Measurements from ENCODE around the gene PREX1. TPM values are rescaled to one million over a fixed set of nuclear protein-coding genes. Genes with fewer than 3 reads are reported as not detected.
"Not testable (repeated sequence)": the region's sequence is repeated elsewhere in the genome, so short reads cannot be mapped to it uniquely, and the experiment has no call there.

The PREX1 gene
- total RNA-seq, 1 experiment from 2014 or later, result not detected

DNA sequence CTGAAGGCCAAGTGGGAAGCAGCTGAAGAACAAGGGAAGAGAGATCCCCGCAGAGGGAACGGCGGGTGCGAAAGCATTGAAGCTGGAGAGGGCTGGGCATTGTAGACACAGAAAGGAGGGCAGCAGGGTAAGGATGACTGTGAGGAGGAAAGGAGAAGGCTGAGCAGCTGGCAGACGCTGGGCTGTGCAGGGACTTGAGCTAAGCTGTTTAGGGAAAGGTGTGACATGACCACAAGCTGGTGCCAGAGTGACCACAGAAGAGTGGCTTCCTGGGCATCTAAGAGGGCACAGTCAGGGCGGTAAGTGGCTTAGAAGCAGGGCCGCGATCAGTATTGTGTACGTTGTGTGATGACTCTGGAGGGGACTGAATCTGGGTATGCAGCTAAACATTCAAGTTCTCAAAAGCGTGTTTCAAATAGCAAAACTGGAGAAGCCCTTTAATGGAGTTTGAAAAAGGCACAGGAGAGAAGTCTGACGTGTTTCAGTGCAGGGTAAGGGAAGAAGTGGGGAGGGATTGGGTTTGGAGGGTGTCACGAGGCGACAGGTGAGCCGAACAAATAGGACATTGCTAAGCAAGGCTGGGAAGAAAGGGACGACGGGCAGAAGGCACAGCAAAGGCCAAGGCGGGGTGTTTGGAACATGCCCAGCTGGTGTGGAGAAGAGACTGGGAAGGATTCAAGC, 47.6 kb upstream of the PREX1 start:
- Mint-ChIP-seq H3K27ac (ENCODE audit: low read depth, unreplicated experiment) (no peak overlapping the region), H3K9me3 (ENCODE audit: unreplicated experiment) (no peaks in the 10 kb centered on the region), H3K36me3 (ENCODE audit: insufficient read depth, unreplicated experiment) (no peaks in the 10 kb centered on the region), H3K4me1 (ENCODE audit: insufficient read depth, unreplicated experiment) (peaks cover 14% of the 10 kb centered on the region), H3K4me3 (ENCODE audit: unreplicated experiment) (no peak overlapping the region), H3K27me3 (ENCODE audit: insufficient read depth, unreplicated experiment) (no peaks in the 10 kb centered on the region)
- no TSS peak for BruUV-seq (replicated peaks)
- ChIA-PET CTCF (interaction anchor here (0.6 kb wide), 2 partner anchors 12 to 16 kb away, joined by 4 read pairs; no protein-coding TSS in a partner anchor), POLR2A (interaction anchor here (1.8 kb wide), 1 partner anchor 22 kb away, joined by 7 read pairs; no protein-coding TSS in a partner anchor)
- no peak for TF ChIP-seq CTCF (IDR thresholded peaks at IDR 0.05; ENCODE audit: unreplicated experiment)
- intact Hi-C loops (cut with micrococcal nuclease), result no loop called here
- no peak for DNase-seq (ENCODE audit: unreplicated experiment)

- H3K4me3 Mint-ChIP-seq (ENCODE audit: unreplicated experiment); H3K36me3 Mint-ChIP-seq (ENCODE audit: insufficient read depth, unreplicated experiment); BruUV-seq (replicated peaks); H3K4me1 Mint-ChIP-seq (ENCODE audit: insufficient read depth, unreplicated experiment); H3K27ac Mint-ChIP-seq (ENCODE audit: low read depth, unreplicated experiment); H3K9me3 Mint-ChIP-seq (ENCODE audit: unreplicated experiment); DNase-seq (ENCODE audit: unreplicated experiment); intact Hi-C loops (cut with micrococcal nuclease); POLR2A ChIA-PET: not testable (repeated sequence)
- CTCF ChIA-PET, result interaction anchor here (0.6 kb wide), 2 partner anchors 28 to 223 kb away, joined by 3 to 4 read pairs; no protein-coding TSS in a partner anchor
- H3K27me3 Mint-ChIP-seq (ENCODE audit: insufficient read depth, unreplicated experiment), result peaks cover 29% of the 10 kb centered on the region
Observed at GRCh38 chr20:48869442-48869841, 41.6 kb upstream of the PREX1 start.

GRCh38 chr20:48866936-48867335, 39.1 kb upstream of the PREX1 start:
- Mint-ChIP-seq H3K4me1 (ENCODE audit: insufficient read depth, unreplicated experiment) (no peaks in the 10 kb centered on the region), H3K27me3 (ENCODE audit: insufficient read depth, unreplicated experiment) (peaks cover 41% of the 10 kb centered on the region), H3K27ac (ENCODE audit: low read depth, unreplicated experiment) (no peak overlapping the region), H3K9me3 (ENCODE audit: unreplicated experiment) (no peaks in the 10 kb centered on the region), H3K36me3 (ENCODE audit: insufficient read depth, unreplicated experiment) (no peaks in the 10 kb centered on the region), H3K4me3 (ENCODE audit: unreplicated experiment) (no peak overlapping the region)
- intact Hi-C loops (cut with micrococcal nuclease), result no loop called here
- no peak for DNase-seq (ENCODE audit: unreplicated experiment)
- POLR2A ChIA-PET, result interaction anchor here (1.0 kb wide), 1 partner anchor 10 kb away, joined by 3 read pairs; no protein-coding TSS in a partner anchor
- no TSS peak for BruUV-seq (replicated peaks)
- TF ChIP-seq CTCF (IDR thresholded peaks at IDR 0.05; ENCODE audit: unreplicated experiment), result no peak
- CTCF ChIA-PET, result interaction anchor here (1.0 kb wide), 1 partner anchor 38 kb away, joined by 6 read pairs; no protein-coding TSS in a partner anchor

- intact Hi-C loops (cut with micrococcal nuclease), result no loop called here
- H3K4me3 Mint-ChIP-seq (ENCODE audit: unreplicated experiment), result no peak overlapping the region
- no peaks in the 10 kb centered on the region for H3K36me3 Mint-ChIP-seq (ENCODE audit: insufficient read depth, unreplicated experiment)
- TF ChIP-seq CTCF (IDR thresholded peaks at IDR 0.05; ENCODE audit: unreplicated experiment), result no peak
- POLR2A ChIA-PET, result interaction anchor here (0.7 kb wide), 1 partner anchor 1228 kb away, joined by 3 read pairs; no protein-coding TSS in a partner anchor
- no TSS peak for BruUV-seq (replicated peaks)
- H3K4me1 Mint-ChIP-seq (ENCODE audit: insufficient read depth, unreplicated experiment), result no peaks in the 10 kb centered on the region
- peaks cover 41% of the 10 kb centered on the region for H3K27me3 Mint-ChIP-seq (ENCODE audit: insufficient read depth, unreplicated experiment)
- CTCF ChIA-PET, result interaction anchor here (1.2 kb wide), 1 partner anchor 40 kb away, joined by 4 read pairs; no protein-coding TSS in a partner anchor
- H3K27ac Mint-ChIP-seq (ENCODE audit: low read depth, unreplicated experiment), result no peak overlapping the region
- DNase-seq (ENCODE audit: unreplicated experiment), result no peak
- no peaks in the 10 kb centered on the region for H3K9me3 Mint-ChIP-seq (ENCODE audit: unreplicated experiment)
Observed at GRCh38 chr20:48864738-48865318, 37.0 kb upstream of the PREX1 start.
